Adrenal gland (tissue), 12 donors: ENCODE results near the gene SAXO2. TPM values are rescaled to one million over a fixed set of nuclear protein-coding genes. Genes with fewer than 3 reads are reported as not detected.
"Not testable (repeated sequence)": the region's sequence is repeated elsewhere in the genome, so short reads cannot be mapped to it uniquely, and the experiment has no call there.

Experiments used
- DNase-seq, 7 donors: peaks; one replicate each; pipeline ENCODE4 v3.0.0-alpha.2; 2019 to 2020
- H3K27ac ChIP-seq, 5 donors: fragments of 200-600 bp; sonication (generic) in 4 of 5; 1 replicate in 3 of 5; 2 replicates in 2 of 5; pipeline versions ENCODE4 v1.5.1 to v1.8.0; 2016 to 2020; ENCODE audit warnings: mild to moderate bottlenecking in 1 of 5
- H3K27me3 ChIP-seq: fragments of 200-600 bp; 2 replicates; pipeline ENCODE4 v1.8.0; 2021
- H3K36me3 ChIP-seq, 2 donors: fragments of 200-600 bp; replicated peaks in 1 of 2; 1 replicate in 1 of 2; 2 replicates in 1 of 2; pipeline versions ENCODE4 v1.5.1 to v1.8.0; 2018 to 2022
- H3K4me1 ChIP-seq, 2 donors: fragments of 200-600 bp; replicated peaks in 1 of 2; 1 replicate in 1 of 2; 2 replicates in 1 of 2; pipeline versions ENCODE4 v1.5.1 to v1.8.0; 2018 to 2021
- H3K4me3 ChIP-seq, 4 donors: fragments of 200-600 bp; sonication (generic) in 3 of 4; one replicate each; pipeline ENCODE4 v1.5.1; 2016 to 2018
- H3K9me3 ChIP-seq, 3 donors: fragments of 200-600 bp; sonication (generic) in 1 of 3; replicated peaks in 1 of 3; 1 replicate in 2 of 3; 2 replicates in 1 of 3; pipeline versions ENCODE4 v1.5.1 to v1.8.0; 2016 to 2021
- WGBS, 4 donors: extraction: QIAGEN DNeasy Blood & Tissue Kit in 2 of 4; methylation state at CpG; one replicate each; pipeline versions ENCODE4 v1.1.5 to v1.1.7; 2013 to 2017; 5-methylcytosine and 5-hydroxymethylcytosine counted together
- intact Hi-C, 2 donors: fragments of 100-400 bp; cut with DNase I; formaldehyde crosslinking; loops; one replicate each; pipeline versions ENCODE4 v1.14.1 to v1.15.0; 2022 to 2023
- polyA plus RNA-seq, 3 donors: library from polyadenylated mRNA; stranded (reverse); fragments of 200-250 nt in 2 of 3; fragments of 350-450 nt in 1 of 3; fragmentation: Illumina TruSeq in 1 of 3; extraction: RNeasy Lipid Tissue Mini Kit (QIAGEN cat#74804) in 1 of 3; gene quantifications; one replicate each; pipeline ENCODE4 v1.2.3, GENCODE V29; 2013 to 2014
- total RNA-seq, 9 donors: library from RNA; depleted of rRNA in 4 of 9; stranded (reverse); fragments of >200 nt in 4 of 9; fragments of 120-200 nt in 1 of 9; fragmentation: NEBNext Ultra II Directional in 1 of 9; extraction: Animal tissue kit (Norgen Biotek cat#: 25700) in 1 of 9; gene quantifications; one replicate each; pipeline versions ENCODE4 v1.1.0 to v1.2.4, GENCODE V29; 2013 to 2023
- donor health status: healthy with polysubstance abuse.
- donor health status: Bipolar disorder and iron deficiency.
- donor health status: DM: yes; HTN: yes; CAD: no.
- donor health status: DM: no; HTN: no; CAD: no.
- donor health status: DM: no; HTN: no; CAD: no.
- donor health status: DM: yes; HTN: yes; CAD: no.

Gene SAXO2
- total and polyA plus RNA-seq, 12 donors, result 0.56 to 14.9 (median 3.4) TPM; not detected in 1

DNA sequence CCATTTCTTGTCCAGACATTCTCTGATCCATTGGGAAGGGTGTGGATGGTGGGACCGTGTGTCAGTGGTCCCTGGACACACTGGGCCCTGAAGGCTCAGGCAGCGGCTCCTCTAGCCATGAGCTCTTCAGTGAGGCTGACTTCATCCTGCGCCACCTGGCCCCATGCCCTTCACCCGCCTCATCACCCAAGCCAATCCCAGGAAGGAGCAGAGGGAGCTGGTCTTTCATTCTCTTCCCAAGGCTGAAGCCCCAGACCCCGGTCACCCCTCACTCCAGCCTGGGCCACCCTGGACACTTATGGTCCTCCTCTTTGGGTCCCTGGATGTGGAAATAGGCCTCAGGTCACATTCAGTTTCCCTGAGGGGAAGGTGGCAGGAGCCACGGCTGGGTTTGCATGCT is 62.2 kb downstream of the SAXO2 start:
- intact Hi-C loops, H3K4me3 ChIP-seq, H3K9me3 ChIP-seq, H3K4me1 ChIP-seq, H3K27ac ChIP-seq, H3K27me3 ChIP-seq, H3K36me3 ChIP-seq, DNase-seq: not testable (repeated sequence)
- WGBS, 4 donors, result 75 to 90% (median 82%) methylated on average over 2 to 6 of the region's 6 CpGs

DNA sequence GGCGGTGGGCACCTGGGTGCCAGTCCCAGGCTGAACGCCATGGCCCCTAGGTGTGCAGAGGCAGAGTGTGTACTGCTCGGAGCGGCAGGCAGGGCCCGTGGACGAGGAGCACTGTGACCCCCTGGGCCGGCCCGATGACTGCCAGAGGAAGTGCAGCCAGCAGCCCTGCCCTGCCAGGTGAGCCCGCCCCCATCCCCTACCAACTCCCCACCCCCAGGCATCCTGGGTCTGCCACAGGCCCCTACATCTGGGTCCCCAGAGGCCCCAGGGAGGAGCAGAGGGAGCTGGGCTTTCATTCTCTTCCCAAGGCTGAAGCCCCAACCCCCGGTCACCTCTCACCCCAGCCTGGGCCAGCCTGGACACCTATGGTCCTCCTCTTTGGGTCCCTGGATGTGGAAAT is 63.0 kb downstream of the SAXO2 start:
- H3K27ac ChIP-seq, H3K4me3 ChIP-seq, DNase-seq, H3K9me3 ChIP-seq, H3K27me3 ChIP-seq, H3K36me3 ChIP-seq, intact Hi-C loops, H3K4me1 ChIP-seq: not testable (repeated sequence)
- WGBS, 4 donors, result 82 to 94% (median 93%) methylated on average over 3 to 6 of the region's 10 CpGs; no CpG with 5 or more reads in 1 of the 4 donors

DNA sequence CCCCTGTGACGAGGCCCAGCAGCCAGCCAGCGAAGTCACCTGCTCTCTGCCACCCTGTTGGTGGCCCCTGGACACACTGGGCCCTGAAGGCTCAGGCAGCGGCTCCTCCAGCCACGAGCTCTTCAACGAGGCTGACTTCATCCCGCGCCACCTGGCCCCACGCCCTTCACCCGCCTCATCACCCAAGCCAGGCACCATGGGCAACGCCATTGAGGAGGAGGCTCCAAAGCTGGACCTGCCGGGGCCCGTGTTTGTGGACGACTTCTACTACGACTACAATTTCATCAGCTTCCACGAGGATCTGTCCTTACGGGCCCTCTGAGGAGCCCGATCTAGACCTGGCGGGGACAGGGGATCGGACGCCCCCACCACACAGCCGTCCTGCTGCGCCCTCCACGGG is 64.3 kb downstream of the SAXO2 start:
- 77 to 87% (median 86%) methylated on average over 11 to 21 of the region's 23 CpGs for whole genome bisulfite sequencing, 4 donors
- H3K27ac ChIP-seq, DNase-seq, H3K4me3 ChIP-seq, H3K36me3 ChIP-seq, H3K4me1 ChIP-seq, H3K27me3 ChIP-seq, intact Hi-C loops, H3K9me3 ChIP-seq: not testable (repeated sequence)

DNA sequence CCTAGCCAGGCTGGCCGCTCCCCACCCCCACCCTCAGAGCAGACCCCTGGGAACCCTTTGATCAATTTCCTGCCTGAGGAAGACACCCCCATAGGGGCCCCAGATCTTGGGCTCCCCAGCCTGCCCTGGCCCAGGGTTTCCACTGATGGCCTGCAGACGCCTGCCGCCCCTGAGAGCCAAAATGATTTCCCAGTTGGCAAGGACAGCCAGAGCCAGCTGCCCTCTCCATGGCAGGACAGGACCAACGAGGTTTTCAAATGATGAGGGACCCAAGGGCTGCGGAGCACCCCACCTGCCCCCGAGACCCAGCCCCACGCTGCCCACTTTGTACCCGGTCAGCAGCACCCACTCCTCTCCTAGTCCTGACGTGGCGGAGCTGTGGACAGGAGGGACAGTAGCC is 64.8 kb downstream of the SAXO2 start:
- H3K27me3 ChIP-seq, H3K9me3 ChIP-seq, H3K36me3 ChIP-seq, DNase-seq, H3K4me1 ChIP-seq, H3K27ac ChIP-seq, intact Hi-C loops, H3K4me3 ChIP-seq: not testable (repeated sequence)
- WGBS, 4 donors, result 80 to 82% methylated on average over 6 to 8 of the region's 10 CpGs; no CpG with 5 or more reads in 2 of the 4 donors

DNA sequence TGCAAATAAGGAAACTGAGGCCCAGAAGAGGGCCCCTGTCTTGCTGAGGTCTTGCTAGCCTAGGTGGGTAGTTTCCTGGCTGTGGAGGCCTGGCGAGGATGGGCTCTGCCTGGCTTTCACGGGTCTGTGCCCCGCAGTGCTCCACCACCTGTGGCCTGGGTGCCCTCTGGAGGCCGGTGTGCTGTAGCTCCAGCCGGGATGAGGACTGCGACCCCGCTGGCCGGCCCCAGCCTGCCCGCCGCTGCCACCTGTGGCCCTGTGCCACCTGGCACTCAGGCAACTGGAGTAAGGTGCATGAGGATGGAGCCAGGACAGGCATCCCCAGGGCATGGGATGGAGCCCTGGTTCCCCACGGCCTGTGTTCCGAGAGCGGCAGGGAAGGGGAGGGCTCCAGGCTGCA is 66.4 kb downstream of the SAXO2 start:
- H3K27ac ChIP-seq, H3K4me3 ChIP-seq, H3K4me1 ChIP-seq, H3K36me3 ChIP-seq, H3K27me3 ChIP-seq, H3K9me3 ChIP-seq, DNase-seq, intact Hi-C loops: not testable (repeated sequence)
- WGBS, 4 donors, result 80 to 85% methylated on average over 2 to 5 of the region's 13 CpGs; no CpG with 5 or more reads in 2 of the 4 donors

DNA sequence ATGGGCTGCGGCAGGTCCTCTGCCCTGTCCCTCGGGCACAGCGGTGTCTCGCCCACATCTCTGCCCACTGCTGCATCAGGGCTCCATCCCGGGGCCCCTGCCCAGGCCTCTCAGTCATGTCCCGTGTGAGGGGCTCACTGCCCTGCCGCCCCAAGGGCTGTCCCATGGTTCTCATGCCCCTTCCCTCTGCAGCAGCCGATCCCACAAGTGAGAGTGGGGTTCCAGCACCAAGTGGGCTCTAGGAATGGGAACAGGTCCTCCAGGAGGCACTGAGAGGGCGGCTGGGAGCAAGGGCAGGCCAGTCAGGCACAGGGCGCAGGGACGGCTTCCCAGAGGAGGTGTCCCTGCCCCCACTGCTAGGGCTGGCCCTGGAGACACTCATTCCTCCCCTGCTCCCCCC is 68.3 kb downstream of the SAXO2 start:
- intact Hi-C loops, H3K27ac ChIP-seq, H3K4me1 ChIP-seq, DNase-seq, H3K36me3 ChIP-seq, H3K4me3 ChIP-seq, H3K27me3 ChIP-seq, H3K9me3 ChIP-seq: not testable (repeated sequence)
- WGBS, 4 donors, result 77 to 95% methylated on average over 3 to 6 of the region's 11 CpGs; no CpG with 5 or more reads in 2 of the 4 donors

DNA sequence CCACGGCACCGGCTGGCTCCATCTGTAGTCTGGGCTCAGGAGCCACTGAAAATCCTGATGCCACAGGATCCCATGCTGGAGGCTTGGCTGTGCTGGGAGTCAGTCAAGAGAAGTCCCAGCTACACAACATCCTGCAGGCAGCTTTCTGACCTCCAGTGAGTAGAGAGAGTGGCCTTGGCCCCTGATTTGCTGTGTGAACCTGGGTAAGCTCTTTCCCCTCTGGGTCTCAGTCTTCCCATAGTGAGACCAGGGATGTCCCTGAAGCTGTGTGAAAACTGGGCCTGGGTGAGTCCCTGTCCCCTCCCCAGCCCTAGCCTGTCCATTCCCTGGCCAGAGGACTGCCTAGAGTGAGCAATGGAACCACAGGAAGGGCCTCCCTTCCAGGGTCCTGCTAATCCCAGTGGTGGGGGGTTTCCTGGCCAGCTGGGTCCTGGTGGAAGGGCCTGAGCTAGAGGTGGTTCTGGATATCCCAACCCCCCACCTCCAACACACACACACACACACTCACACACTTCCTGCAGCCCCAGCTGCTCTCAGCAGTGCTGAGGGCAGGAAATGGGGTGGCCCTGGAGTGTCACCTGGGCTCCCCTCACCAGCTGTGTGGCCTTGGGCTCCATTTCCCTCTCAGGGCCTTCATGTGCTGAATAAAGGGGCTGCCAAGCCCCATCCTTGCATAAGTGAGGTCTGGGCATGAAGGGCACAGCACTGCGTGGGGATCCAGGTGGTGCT is 69.1 kb downstream of the SAXO2 start:
- H3K27me3 ChIP-seq, H3K4me1 ChIP-seq, H3K36me3 ChIP-seq, H3K4me3 ChIP-seq, intact Hi-C loops, H3K27ac ChIP-seq, H3K9me3 ChIP-seq: not testable (repeated sequence)
- peak in 1 of 7 donors; percentile 14 for DNase-seq
- WGBS, 4 donors, result 71 to 89% (median 77%) methylated on average over 1 to 3 of the region's 3 CpGs; no CpG with 5 or more reads in 1 of the 4 donors
